WTC11 (cell line): ENCODE data around the gene CSPG4. TPM values are rescaled to one million over a fixed set of nuclear protein-coding genes. Genes with fewer than 3 reads are reported as not detected.

Experiments
- ATAC-seq: fragments of 200-7000 bp; cut with Tn5 transposase; 2 replicates; pipeline ENCODE4 v1.10.0; 2021; ENCODE audit warnings: mild to moderate bottlenecking, moderate library complexity
- CTCF ChIA-PET: fragments of 300-600 bp; sonication (Branson Sonifier 250); formaldehyde crosslinking; loops from one replicate; lab custom pipeline; 2021; ENCODE audit warnings: antibody characterized with exemption; lab: Charles Lee
- POLR2A ChIA-PET: fragments of 350-600 bp; sonication (Branson Sonifier 250); formaldehyde crosslinking; loops from one replicate; lab custom pipeline; 2021; ENCODE audit warnings: antibody characterized with exemption; lab: Charles Lee
- DNase-seq: peaks from one replicate; pipeline ENCODE4 v3.0.0; 2021; ENCODE audit warnings: low spot score
- H3K27ac Mint-ChIP-seq: 2 replicates; pipeline ENCODE4 v1.8.0; 2021; ENCODE audit warnings: mixed read lengths
- H3K27me3 Mint-ChIP-seq: 2 replicates; pipeline ENCODE4 v1.8.0; 2021; ENCODE audit warnings: low read depth, mild to moderate bottlenecking, moderate library complexity, mixed read lengths
- H3K36me3 Mint-ChIP-seq: 2 replicates; pipeline ENCODE4 v1.8.0; 2021; ENCODE audit warnings: mixed read lengths
- H3K4me1 Mint-ChIP-seq: 2 replicates; pipeline ENCODE4 v1.8.0; 2022; ENCODE audit warnings: mixed read lengths
- H3K4me3 Mint-ChIP-seq: 2 replicates; pipeline ENCODE4 v1.8.0; 2021; ENCODE audit warnings: mild to moderate bottlenecking, moderate library complexity, mixed read lengths
- H3K9me3 Mint-ChIP-seq: 2 replicates; pipeline ENCODE4 v1.8.0; 2021; ENCODE audit warnings: mixed read lengths
- ARID4B ChIP-seq: sonication (generic); formaldehyde crosslinking; IDR thresholded peaks from 2 replicates; pipeline ENCODE4 v1.8.0; 2023; ENCODE audit warnings: missing genetic modification reagents, mild to moderate bottlenecking, borderline replicate concordance
- CREB1 ChIP-seq: sonication (generic); formaldehyde crosslinking; IDR thresholded peaks from 2 replicates; pipeline ENCODE4 v1.8.0; 2023; ENCODE audit warnings: mild to moderate bottlenecking, missing genetic modification reagents
- FOXK1 ChIP-seq: sonication (generic); formaldehyde crosslinking; IDR thresholded peaks from 2 replicates; pipeline ENCODE4 v1.8.0; 2022; ENCODE audit warnings: mild to moderate bottlenecking, moderate library complexity, missing genetic modification reagents
- FOXP4 ChIP-seq: sonication (generic); formaldehyde crosslinking; IDR thresholded peaks from 2 replicates; pipeline ENCODE4 v1.8.0; 2022; ENCODE audit warnings: mild to moderate bottlenecking, missing genetic modification reagents
- GTF2I ChIP-seq: fragments of 250-450 bp; sonication (Bioruptor Pico); conservative IDR thresholded peaks from 2 replicates; pipeline ENCODE4 v1.4.0; 2021; ENCODE audit warnings: mild to moderate bottlenecking
- JUN ChIP-seq: sonication (generic); formaldehyde crosslinking; IDR thresholded peaks from 2 replicates; pipeline ENCODE4 v1.8.0; 2023; ENCODE audit warnings: mild to moderate bottlenecking, missing genetic modification reagents
- MYBL2 ChIP-seq: sonication (generic); formaldehyde crosslinking; IDR thresholded peaks from 2 replicates; pipeline ENCODE4 v1.8.1; 2023; ENCODE audit warnings: mild to moderate bottlenecking, moderate library complexity, missing genetic modification reagents
- NFE2L1 ChIP-seq: sonication (generic); formaldehyde crosslinking; IDR thresholded peaks from 2 replicates; pipeline ENCODE4 v1.8.1; 2023; ENCODE audit warnings: missing genetic modification reagents
- NFYB ChIP-seq: sonication (generic); formaldehyde crosslinking; conservative IDR thresholded peaks from 2 replicates; pipeline ENCODE4 v1.8.0; 2022; ENCODE audit warnings: low read depth, missing genetic modification reagents
- PRRX2 ChIP-seq: fragments of 250-450 bp; sonication (Bioruptor Pico); IDR thresholded peaks from 2 replicates; pipeline ENCODE4 v1.8.0; 2021; ENCODE audit warnings: mild to moderate bottlenecking
- SP1 ChIP-seq: sonication (generic); formaldehyde crosslinking; conservative IDR thresholded peaks from 2 replicates; pipeline ENCODE4 v1.8.1; 2022; ENCODE audit warnings: missing genetic modification reagents
- TEAD1 ChIP-seq: sonication (generic); formaldehyde crosslinking; IDR thresholded peaks from 2 replicates; pipeline ENCODE4 v1.8.0; 2022; ENCODE audit warnings: mild to moderate bottlenecking, missing genetic modification reagents
- ZNF138 ChIP-seq: sonication (generic); formaldehyde crosslinking; conservative IDR thresholded peaks from 2 replicates; pipeline ENCODE4 v1.8.1; 2022; ENCODE audit warnings: mild to moderate bottlenecking, moderate library complexity, missing genetic modification reagents
- ZNF219 ChIP-seq: sonication (generic); formaldehyde crosslinking; IDR thresholded peaks from 2 replicates; pipeline ENCODE4 v1.8.0; 2023; ENCODE audit warnings: missing genetic modification reagents, mild to moderate bottlenecking, borderline replicate concordance
- ZNF263 ChIP-seq: sonication (generic); formaldehyde crosslinking; IDR thresholded peaks from 2 replicates; pipeline ENCODE4 v1.8.1; 2022; ENCODE audit warnings: low read depth, mild to moderate bottlenecking, moderate library complexity, missing genetic modification reagents
- total RNA-seq: library from RNA; stranded (reverse); gene quantifications from 3 replicates; pipeline ENCODE4 v1.2.3, GENCODE V29; 2021
- TF ChIP-seq, protein P1 (sequence below): sonication (generic); formaldehyde crosslinking; IDR thresholded peaks from 2 replicates; pipeline ENCODE4 v1.8.1; 2023; ENCODE audit warnings: mild to moderate bottlenecking, missing genetic modification reagents
- TF ChIP-seq, protein P2 (sequence below): fragments of 250-450 bp; sonication (Bioruptor Pico); IDR thresholded peaks from 2 replicates; pipeline ENCODE4 v1.9.0; 2021; ENCODE audit warnings: mild to moderate bottlenecking
- TF ChIP-seq, protein P3 (sequence below): sonication (generic); formaldehyde crosslinking; conservative IDR thresholded peaks from 2 replicates; pipeline ENCODE4 v1.8.1; 2022; ENCODE audit warnings: mild to moderate bottlenecking, missing genetic modification reagents
- TF ChIP-seq, protein P4 (sequence below): sonication (generic); formaldehyde crosslinking; IDR thresholded peaks from 2 replicates; pipeline ENCODE4 v1.8.0; 2022; ENCODE audit warnings: mild to moderate bottlenecking, missing genetic modification reagents
- TF ChIP-seq, protein P5 (sequence below): sonication (generic); formaldehyde crosslinking; IDR thresholded peaks from 2 replicates; pipeline ENCODE4 v1.8.1; 2023; ENCODE audit warnings: mild to moderate bottlenecking, missing genetic modification reagents, moderate library complexity

Gene CSPG4
- total RNA-seq, 1 experiment from 2014 or later: 2.9 TPM

GRCh38 chr15:75738647-75739325 is 26.1 kb upstream of the CSPG4 start (continued):
- TF ChIP-seq, protein P1, sequence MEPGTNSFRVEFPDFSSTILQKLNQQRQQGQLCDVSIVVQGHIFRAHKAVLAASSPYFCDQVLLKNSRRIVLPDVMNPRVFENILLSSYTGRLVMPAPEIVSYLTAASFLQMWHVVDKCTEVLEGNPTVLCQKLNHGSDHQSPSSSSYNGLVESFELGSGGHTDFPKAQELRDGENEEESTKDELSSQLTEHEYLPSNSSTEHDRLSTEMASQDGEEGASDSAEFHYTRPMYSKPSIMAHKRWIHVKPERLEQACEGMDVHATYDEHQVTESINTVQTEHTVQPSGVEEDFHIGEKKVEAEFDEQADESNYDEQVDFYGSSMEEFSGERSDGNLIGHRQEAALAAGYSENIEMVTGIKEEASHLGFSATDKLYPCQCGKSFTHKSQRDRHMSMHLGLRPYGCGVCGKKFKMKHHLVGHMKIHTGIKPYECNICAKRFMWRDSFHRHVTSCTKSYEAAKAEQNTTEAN (CRISPR knock-in tag): peak; percentile 88
- peak; percentile 53; the same call in 1 of the 2 replicates for TF ChIP-seq ZNF219 (CRISPR knock-in tag)
- TF ChIP-seq MYBL2: peak; percentile 65; the same call in 1 of the 2 replicates
- 0 out of 2 replicates have a peak, but pooled peaks have one; percentile 38 for TF ChIP-seq ZNF263
- no peak for TF ChIP-seq ZNF138
- peak; percentile 97 for TF ChIP-seq ARID4B (CRISPR knock-in tag)
- peak; percentile 75 for TF ChIP-seq SP1
- TF ChIP-seq, protein P2, sequence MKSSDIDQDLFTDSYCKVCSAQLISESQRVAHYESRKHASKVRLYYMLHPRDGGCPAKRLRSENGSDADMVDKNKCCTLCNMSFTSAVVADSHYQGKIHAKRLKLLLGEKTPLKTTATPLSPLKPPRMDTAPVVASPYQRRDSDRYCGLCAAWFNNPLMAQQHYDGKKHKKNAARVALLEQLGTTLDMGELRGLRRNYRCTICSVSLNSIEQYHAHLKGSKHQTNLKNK (CRISPR knock-in tag): no peak
- TF ChIP-seq FOXP4 (CRISPR knock-in tag): peak; percentile 92
- TF ChIP-seq CREB1: peak; percentile 80

DNA sequence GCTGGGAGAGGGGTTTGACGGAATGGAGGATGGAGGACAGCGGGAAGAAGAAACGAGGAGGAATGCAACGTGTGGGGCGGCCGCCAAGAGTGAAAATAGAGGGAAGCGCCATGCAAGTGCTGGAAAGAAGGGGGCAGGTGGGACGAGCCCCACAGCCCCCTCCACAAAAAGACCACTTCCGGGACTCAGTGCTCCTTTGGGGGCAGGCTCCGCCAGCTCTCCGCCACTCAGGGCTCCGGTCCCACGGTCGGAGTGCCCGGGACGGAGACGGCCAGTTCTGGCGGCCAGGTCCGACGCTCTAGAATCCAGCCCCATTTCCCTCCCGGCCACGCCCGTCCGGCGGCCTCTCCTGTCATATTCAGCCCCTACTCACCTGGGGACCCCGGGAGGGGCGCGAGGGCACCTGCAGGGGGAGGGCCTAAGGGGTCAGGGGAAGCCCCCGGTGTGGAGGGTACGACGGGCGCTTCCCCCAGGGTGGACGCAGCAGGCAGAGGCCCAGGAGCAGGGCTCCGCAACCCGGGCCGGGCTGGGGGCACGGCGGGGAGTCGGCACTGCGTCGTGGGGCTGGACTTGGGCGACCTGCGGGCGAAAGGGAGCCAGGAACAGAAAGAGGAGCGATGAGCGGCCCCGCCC is 25.5 kb upstream of the CSPG4 start:
- TF ChIP-seq, protein P3, sequence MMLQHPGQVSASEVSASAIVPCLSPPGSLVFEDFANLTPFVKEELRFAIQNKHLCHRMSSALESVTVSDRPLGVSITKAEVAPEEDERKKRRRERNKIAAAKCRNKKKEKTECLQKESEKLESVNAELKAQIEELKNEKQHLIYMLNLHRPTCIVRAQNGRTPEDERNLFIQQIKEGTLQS (CRISPR knock-in tag): no peak
- no peak for TF ChIP-seq TEAD1 (CRISPR knock-in tag)
- no peak for TF ChIP-seq NFE2L1 (CRISPR knock-in tag)
- no peak for TF ChIP-seq FOXK1 (CRISPR knock-in tag)
- no peak for TF ChIP-seq NFYB
- TF ChIP-seq, protein P4, sequence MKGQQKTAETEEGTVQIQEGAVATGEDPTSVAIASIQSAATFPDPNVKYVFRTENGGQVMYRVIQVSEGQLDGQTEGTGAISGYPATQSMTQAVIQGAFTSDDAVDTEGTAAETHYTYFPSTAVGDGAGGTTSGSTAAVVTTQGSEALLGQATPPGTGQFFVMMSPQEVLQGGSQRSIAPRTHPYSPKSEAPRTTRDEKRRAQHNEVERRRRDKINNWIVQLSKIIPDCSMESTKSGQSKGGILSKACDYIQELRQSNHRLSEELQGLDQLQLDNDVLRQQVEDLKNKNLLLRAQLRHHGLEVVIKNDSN (CRISPR knock-in tag): 0 out of 2 replicates have a peak, but pooled peaks have one; percentile 11
- TF ChIP-seq ARID4B (CRISPR knock-in tag): 0 out of 2 replicates have a peak, but pooled peaks have one; percentile 34
- TF ChIP-seq CREB1: no peak
- no peak for TF ChIP-seq GTF2I
- no peak for TF ChIP-seq PRRX2 (CRISPR knock-in tag)
- no peak for TF ChIP-seq JUN (CRISPR knock-in tag)
- TF ChIP-seq, protein P5, sequence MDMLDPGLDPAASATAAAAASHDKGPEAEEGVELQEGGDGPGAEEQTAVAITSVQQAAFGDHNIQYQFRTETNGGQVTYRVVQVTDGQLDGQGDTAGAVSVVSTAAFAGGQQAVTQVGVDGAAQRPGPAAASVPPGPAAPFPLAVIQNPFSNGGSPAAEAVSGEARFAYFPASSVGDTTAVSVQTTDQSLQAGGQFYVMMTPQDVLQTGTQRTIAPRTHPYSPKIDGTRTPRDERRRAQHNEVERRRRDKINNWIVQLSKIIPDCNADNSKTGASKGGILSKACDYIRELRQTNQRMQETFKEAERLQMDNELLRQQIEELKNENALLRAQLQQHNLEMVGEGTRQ (CRISPR knock-in tag): no peak
- TF ChIP-seq MYBL2: 0 out of 2 replicates have a peak, but pooled peaks have one; percentile 8
- ATAC-seq (peak; percentile 35), DNase-seq (no peak)
- peaks cover 30% of the 10 kb centered on the region for H3K4me1 Mint-ChIP-seq
- H3K27ac Mint-ChIP-seq: no peak overlapping the region; the same call in 1 of the 2 replicates
- H3K4me3 Mint-ChIP-seq: peak overlapping the region; percentile 93
- peaks cover 23% of the 10 kb centered on the region for H3K9me3 Mint-ChIP-seq
- H3K27me3 Mint-ChIP-seq: peaks cover 38% of the 10 kb centered on the region
- POLR2A ChIA-PET: interaction anchor here (0.5 to 1.1 kb wide), 4 partner anchors 10 to 284 kb away, joined by 3 to 4 read pairs (median 3); no protein-coding TSS in a partner anchor
- H3K36me3 Mint-ChIP-seq: peaks cover 15% of the 10 kb centered on the region
- CTCF ChIA-PET: interaction anchor here (1.0 to 1.6 kb wide), 9 partner anchors 10 to 190 kb away, joined by 3 to 14 read pairs (median 8); partner anchors contain the start of gene SNUPN
